HepG2 (cell line): ENCODE measurements around the gene GSTA1. TPM values are rescaled to one million over a fixed set of nuclear protein-coding genes. Genes with fewer than 3 reads are reported as not detected.
A peak's percentile ranks its signal among the peaks of the same experiment; 100 is the strongest.

Source experiments
- ATF1 ChIP-seq: IDR thresholded peaks from 2 replicates; pipeline ENCODE4 v1.6.1; 2016; ENCODE audit warnings: mild to moderate bottlenecking, control low read depth
- CBX1 ChIP-seq: IDR thresholded peaks from one replicate; pipeline ENCODE4 v1.6.1; 2016; ENCODE audit warnings: antibody characterized with exemption, low read depth
- EHMT2 ChIP-seq: fragments of 200-600 bp; sonication (generic); IDR thresholded peaks from 2 replicates; pipeline ENCODE4 v1.7.0; 2017; ENCODE audit warnings: antibody characterized with exemption, low read depth, low read length, borderline replicate concordance
- IRF2 ChIP-seq: IDR thresholded peaks from 2 replicates; pipeline ENCODE4 v1.6.1; 2018; ENCODE audit warnings: missing genetic modification reagents, missing compliant biosample characterization
- KMT2A ChIP-seq: sonication (generic); formaldehyde crosslinking; IDR thresholded peaks from 2 replicates; pipeline ENCODE4 v1.4.0; 2020; ENCODE audit warnings: missing genetic modification reagents
- LCORL ChIP-seq, 2 experiments: fragments of 450-650 bp in 1 of 2; sonication (generic) in 1 of 2; formaldehyde crosslinking in 1 of 2; IDR thresholded peaks; 2 replicates each; pipeline versions ENCODE4 v1.5.0 to v1.6.1; 2017 to 2020; ENCODE audit warnings: antibody characterized with exemption in 1 of 2, missing genetic modification reagents in 1 of 2
- RARA ChIP-seq: IDR thresholded peaks from 2 replicates; pipeline ENCODE4 v1.6.1; 2016; ENCODE audit warnings: missing genetic modification reagents, missing compliant biosample characterization
- SAP130 ChIP-seq: IDR thresholded peaks from 2 replicates; pipeline ENCODE4 v1.6.1; 2016; ENCODE audit warnings: low read depth
- TARDBP ChIP-seq: sonication (generic); formaldehyde crosslinking; IDR thresholded peaks from 2 replicates; pipeline ENCODE4 v1.8.0; 2022; ENCODE audit warnings: mild to moderate bottlenecking, missing genetic modification reagents
- polyA plus RNA-seq, 8 experiments: library from polyadenylated mRNA; depleted of rRNA in 3 of 8; stranded (reverse) in 7 of 8; unstranded in 1 of 8; fragments of >200 nt; fragmentation: Illumina TruSeq in 4 of 8; extraction: Trizol in 4 of 8; gene quantifications; 2 replicates each; pipeline versions ENCODE4 v1.2.1 to v1.2.3, GENCODE V29; 2011 to 2016; ENCODE audit warnings: low read depth in 4 of 8, missing spikeins in 1 of 8, mixed read lengths in 1 of 8; ENCODE audit not compliant: insufficient read depth in 1 of 8
- total RNA-seq, 5 experiments: library from RNA; depleted of rRNA; stranded (reverse); fragments of >200 nt; fragmentation: Illumina TruSeq; extraction: Trizol; gene quantifications; 2 replicates each; pipeline ENCODE4 v1.2.3, GENCODE V29; 2016; ENCODE audit warnings: low read depth in 1 of 5
- TF ChIP-seq, protein P1 (sequence below): IDR thresholded peaks from 2 replicates; pipeline ENCODE4 v1.6.1; 2016; ENCODE audit warnings: low read depth, missing genetic modification reagents, missing compliant biosample characterization
- TF ChIP-seq, protein P2 (sequence below): sonication (generic); formaldehyde crosslinking; IDR thresholded peaks from 2 replicates; pipeline ENCODE4 v1.4.0; 2020; ENCODE audit warnings: mild to moderate bottlenecking, missing genetic modification reagents, borderline replicate concordance
- TF ChIP-seq, protein P3 (sequence below): IDR thresholded peaks from 2 replicates; pipeline ENCODE4 v1.6.1; 2018; ENCODE audit warnings: missing genetic modification reagents, mild to moderate bottlenecking, missing compliant biosample characterization
- TF ChIP-seq, protein P4 (sequence below): sonication (generic); formaldehyde crosslinking; IDR thresholded peaks from 2 replicates; pipeline ENCODE4 v1.4.0; 2020; ENCODE audit warnings: missing genetic modification reagents, borderline replicate concordance

GSTA1 gene
- total and polyA plus RNA-seq, 2 of the 13 experiments (the other 11 are each of a cell fraction or from before 2014, with no cell fraction given): 6.2 to 282 TPM

- TF ChIP-seq, protein P1, sequence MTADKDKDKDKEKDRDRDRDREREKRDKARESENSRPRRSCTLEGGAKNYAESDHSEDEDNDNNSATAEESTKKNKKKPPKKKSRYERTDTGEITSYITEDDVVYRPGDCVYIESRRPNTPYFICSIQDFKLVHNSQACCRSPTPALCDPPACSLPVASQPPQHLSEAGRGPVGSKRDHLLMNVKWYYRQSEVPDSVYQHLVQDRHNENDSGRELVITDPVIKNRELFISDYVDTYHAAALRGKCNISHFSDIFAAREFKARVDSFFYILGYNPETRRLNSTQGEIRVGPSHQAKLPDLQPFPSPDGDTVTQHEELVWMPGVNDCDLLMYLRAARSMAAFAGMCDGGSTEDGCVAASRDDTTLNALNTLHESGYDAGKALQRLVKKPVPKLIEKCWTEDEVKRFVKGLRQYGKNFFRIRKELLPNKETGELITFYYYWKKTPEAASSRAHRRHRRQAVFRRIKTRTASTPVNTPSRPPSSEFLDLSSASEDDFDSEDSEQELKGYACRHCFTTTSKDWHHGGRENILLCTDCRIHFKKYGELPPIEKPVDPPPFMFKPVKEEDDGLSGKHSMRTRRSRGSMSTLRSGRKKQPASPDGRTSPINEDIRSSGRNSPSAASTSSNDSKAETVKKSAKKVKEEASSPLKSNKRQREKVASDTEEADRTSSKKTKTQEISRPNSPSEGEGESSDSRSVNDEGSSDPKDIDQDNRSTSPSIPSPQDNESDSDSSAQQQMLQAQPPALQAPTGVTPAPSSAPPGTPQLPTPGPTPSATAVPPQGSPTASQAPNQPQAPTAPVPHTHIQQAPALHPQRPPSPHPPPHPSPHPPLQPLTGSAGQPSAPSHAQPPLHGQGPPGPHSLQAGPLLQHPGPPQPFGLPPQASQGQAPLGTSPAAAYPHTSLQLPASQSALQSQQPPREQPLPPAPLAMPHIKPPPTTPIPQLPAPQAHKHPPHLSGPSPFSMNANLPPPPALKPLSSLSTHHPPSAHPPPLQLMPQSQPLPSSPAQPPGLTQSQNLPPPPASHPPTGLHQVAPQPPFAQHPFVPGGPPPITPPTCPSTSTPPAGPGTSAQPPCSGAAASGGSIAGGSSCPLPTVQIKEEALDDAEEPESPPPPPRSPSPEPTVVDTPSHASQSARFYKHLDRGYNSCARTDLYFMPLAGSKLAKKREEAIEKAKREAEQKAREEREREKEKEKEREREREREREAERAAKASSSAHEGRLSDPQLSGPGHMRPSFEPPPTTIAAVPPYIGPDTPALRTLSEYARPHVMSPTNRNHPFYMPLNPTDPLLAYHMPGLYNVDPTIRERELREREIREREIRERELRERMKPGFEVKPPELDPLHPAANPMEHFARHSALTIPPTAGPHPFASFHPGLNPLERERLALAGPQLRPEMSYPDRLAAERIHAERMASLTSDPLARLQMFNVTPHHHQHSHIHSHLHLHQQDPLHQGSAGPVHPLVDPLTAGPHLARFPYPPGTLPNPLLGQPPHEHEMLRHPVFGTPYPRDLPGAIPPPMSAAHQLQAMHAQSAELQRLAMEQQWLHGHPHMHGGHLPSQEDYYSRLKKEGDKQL: peak; percentile 80
- TF ChIP-seq EHMT2: 0 out of 2 replicates have a peak, but pooled peaks have one; percentile 30
- TF ChIP-seq, protein P2, sequence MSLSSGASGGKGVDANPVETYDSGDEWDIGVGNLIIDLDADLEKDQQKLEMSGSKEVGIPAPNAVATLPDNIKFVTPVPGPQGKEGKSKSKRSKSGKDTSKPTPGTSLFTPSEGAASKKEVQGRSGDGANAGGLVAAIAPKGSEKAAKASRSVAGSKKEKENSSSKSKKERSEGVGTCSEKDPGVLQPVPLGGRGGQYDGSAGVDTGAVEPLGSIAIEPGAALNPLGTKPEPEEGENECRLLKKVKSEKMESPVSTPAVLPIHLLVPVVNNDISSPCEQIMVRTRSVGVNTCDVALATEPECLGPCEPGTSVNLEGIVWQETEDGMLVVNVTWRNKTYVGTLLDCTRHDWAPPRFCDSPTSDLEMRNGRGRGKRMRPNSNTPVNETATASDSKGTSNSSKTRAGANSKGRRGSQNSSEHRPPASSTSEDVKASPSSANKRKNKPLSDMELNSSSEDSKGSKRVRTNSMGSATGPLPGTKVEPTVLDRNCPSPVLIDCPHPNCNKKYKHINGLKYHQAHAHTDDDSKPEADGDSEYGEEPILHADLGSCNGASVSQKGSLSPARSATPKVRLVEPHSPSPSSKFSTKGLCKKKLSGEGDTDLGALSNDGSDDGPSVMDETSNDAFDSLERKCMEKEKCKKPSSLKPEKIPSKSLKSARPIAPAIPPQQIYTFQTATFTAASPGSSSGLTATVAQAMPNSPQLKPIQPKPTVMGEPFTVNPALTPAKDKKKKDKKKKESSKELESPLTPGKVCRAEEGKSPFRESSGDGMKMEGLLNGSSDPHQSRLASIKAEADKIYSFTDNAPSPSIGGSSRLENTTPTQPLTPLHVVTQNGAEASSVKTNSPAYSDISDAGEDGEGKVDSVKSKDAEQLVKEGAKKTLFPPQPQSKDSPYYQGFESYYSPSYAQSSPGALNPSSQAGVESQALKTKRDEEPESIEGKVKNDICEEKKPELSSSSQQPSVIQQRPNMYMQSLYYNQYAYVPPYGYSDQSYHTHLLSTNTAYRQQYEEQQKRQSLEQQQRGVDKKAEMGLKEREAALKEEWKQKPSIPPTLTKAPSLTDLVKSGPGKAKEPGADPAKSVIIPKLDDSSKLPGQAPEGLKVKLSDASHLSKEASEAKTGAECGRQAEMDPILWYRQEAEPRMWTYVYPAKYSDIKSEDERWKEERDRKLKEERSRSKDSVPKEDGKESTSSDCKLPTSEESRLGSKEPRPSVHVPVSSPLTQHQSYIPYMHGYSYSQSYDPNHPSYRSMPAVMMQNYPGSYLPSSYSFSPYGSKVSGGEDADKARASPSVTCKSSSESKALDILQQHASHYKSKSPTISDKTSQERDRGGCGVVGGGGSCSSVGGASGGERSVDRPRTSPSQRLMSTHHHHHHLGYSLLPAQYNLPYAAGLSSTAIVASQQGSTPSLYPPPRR: peak; percentile 80; the same call in 1 of the 2 replicates
- peak; percentile 34; the same call in 1 of the 2 replicates for TF ChIP-seq IRF2 (CRISPR knock-in tag)
- TF ChIP-seq TARDBP (CRISPR knock-in tag): peak; percentile 78; the same call in 1 of the 2 replicates
- 0 out of 2 replicates have a peak, but pooled peaks have one; percentile 12 for TF ChIP-seq KMT2A (CRISPR knock-in tag)
- 0 out of 2 replicates have a peak, but pooled peaks have one; percentile 38 for TF ChIP-seq RARA (CRISPR knock-in tag)
- TF ChIP-seq, protein P3, sequence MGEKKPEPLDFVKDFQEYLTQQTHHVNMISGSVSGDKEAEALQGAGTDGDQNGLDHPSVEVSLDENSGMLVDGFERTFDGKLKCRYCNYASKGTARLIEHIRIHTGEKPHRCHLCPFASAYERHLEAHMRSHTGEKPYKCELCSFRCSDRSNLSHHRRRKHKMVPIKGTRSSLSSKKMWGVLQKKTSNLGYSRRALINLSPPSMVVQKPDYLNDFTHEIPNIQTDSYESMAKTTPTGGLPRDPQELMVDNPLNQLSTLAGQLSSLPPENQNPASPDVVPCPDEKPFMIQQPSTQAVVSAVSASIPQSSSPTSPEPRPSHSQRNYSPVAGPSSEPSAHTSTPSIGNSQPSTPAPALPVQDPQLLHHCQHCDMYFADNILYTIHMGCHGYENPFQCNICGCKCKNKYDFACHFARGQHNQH (CRISPR knock-in tag): peak; percentile 27; the same call in 1 of the 2 replicates
- TF ChIP-seq, protein P4, sequence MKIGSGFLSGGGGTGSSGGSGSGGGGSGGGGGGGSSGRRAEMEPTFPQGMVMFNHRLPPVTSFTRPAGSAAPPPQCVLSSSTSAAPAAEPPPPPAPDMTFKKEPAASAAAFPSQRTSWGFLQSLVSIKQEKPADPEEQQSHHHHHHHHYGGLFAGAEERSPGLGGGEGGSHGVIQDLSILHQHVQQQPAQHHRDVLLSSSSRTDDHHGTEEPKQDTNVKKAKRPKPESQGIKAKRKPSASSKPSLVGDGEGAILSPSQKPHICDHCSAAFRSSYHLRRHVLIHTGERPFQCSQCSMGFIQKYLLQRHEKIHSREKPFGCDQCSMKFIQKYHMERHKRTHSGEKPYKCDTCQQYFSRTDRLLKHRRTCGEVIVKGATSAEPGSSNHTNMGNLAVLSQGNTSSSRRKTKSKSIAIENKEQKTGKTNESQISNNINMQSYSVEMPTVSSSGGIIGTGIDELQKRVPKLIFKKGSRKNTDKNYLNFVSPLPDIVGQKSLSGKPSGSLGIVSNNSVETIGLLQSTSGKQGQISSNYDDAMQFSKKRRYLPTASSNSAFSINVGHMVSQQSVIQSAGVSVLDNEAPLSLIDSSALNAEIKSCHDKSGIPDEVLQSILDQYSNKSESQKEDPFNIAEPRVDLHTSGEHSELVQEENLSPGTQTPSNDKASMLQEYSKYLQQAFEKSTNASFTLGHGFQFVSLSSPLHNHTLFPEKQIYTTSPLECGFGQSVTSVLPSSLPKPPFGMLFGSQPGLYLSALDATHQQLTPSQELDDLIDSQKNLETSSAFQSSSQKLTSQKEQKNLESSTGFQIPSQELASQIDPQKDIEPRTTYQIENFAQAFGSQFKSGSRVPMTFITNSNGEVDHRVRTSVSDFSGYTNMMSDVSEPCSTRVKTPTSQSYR: peak; percentile 84; the same call in 1 of the 2 replicates
- peak; percentile 55 for TF ChIP-seq CBX1
- TF ChIP-seq SAP130 (CRISPR knock-in tag): peak; percentile 76
- TF ChIP-seq ATF1 (CRISPR knock-in tag): peak; percentile 23; the same call in 1 of the 2 replicates
- peak; percentile 52; the same call in 1 of the 2 replicates for TF ChIP-seq LCORL (IDR thresholded peaks at IDR 0.05)
- TF ChIP-seq LCORL (CRISPR knock-in tag; IDR thresholded peaks at IDR 0.05): peak; percentile 84
Measured at GRCh38 chr6:52761673-52762491, 41.7 kb downstream of the GSTA1 start (continued).
